ENCODE data around the gene FBLN1.
"Not testable (repeated sequence)": the region's sequence is repeated elsewhere in the genome, so short reads cannot be mapped to it uniquely, and the experiment has no call there.

FBLN1 gene

DNA sequence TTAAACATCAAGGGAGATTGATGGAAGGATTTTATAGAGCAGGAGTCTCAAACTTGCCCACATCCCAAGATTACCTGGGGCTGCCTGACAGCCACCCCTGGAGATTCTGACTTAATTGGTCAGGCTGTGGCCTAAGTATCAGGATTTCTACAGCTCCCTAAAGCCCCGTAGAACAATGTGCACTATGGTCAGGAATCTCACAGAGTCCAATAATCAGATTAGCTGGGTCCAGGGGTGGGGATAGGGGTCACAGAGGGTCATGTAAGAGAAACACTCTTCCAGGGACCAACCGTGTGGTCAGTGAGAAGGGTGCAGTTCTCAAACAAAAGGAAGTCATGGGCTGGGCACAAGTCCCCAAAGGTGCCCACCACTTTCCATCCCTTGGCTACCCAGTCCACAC is 20.5 kb upstream of the FBLN1 start:
- H3K4me3 Mint-ChIP-seq = no peak overlapping the region
- ATAC-seq (replicated peaks; ENCODE audit: extremely low read depth, poor library complexity, severe bottlenecking) = no peak
- no peak for DNase-seq (ENCODE audit: low spot score in 2 of 2)
- H3K27me3 Mint-ChIP-seq = peaks cover 50% of the 10 kb centered on the region
- H3K36me3 Mint-ChIP-seq (ENCODE audit: insufficient read depth) = no peaks in the 10 kb centered on the region
- H3K27ac Mint-ChIP-seq (ENCODE audit: low read depth) = no peak overlapping the region
- no peaks in the 10 kb centered on the region for H3K4me1 Mint-ChIP-seq
- no peaks in the 10 kb centered on the region for H3K9me3 Mint-ChIP-seq

DNA sequence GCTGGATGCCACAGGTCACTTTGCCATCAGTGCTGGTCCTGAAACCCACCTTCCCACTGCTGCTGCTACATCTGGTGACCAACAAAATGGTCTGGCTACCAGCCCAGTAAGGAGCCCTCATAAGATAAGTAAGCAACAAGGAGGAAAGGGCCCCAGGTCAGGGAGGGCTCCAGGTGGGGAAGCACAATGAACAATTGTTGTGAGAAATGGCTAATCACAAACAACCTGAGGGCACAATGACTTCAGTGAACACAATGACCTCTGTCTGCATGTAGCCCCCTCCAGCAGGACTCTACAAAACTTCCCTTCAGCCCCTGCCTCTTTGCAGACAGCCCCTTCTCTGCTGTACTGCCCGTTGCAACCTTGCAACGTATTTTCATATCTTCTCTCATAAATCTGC is 19.4 kb upstream of the FBLN1 start:
- Mint-ChIP-seq H3K27me3 (peaks cover 49% of the 10 kb centered on the region), H3K36me3 (ENCODE audit: insufficient read depth) (no peaks in the 10 kb centered on the region), H3K4me1 (no peaks in the 10 kb centered on the region)

DNA sequence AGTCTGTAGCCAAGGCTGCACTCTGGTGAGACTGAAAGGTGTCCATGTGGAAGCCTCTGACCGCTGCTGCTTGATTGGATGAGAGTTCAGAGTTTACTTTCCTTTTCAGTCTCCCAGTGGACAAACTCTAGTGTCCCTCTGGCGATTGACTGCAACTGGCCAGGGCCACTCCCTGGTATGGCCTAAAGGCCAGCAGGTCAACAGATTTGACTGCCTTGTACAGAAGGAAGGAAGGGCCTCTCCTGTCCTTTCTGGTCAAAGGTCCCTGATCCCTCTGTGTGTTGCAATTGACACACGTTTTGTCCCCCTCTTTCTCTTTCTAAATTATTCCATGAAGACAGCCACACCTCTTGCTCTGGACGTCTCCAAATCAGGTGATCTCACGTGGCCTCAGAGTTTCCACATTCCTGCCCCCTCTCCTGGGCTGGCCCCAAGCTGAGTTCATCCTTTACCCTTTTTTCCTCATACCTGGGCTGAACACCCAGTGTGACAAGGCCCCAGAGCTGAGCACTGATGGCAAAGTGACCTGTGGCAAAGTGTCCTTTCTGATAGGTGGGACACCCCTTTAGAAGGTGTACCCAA is 18.7 kb upstream of the FBLN1 start:
- peaks cover 54% of the 10 kb centered on the region for H3K27me3 Mint-ChIP-seq
- H3K27ac Mint-ChIP-seq (ENCODE audit: low read depth) = no peak overlapping the region
- DNase-seq (ENCODE audit: low spot score in 2 of 2) = no peak
- H3K4me1 Mint-ChIP-seq = no peaks in the 10 kb centered on the region
- H3K4me3 Mint-ChIP-seq = no peak overlapping the region
- H3K9me3 Mint-ChIP-seq = no peaks in the 10 kb centered on the region
- ATAC-seq (replicated peaks; ENCODE audit: extremely low read depth, poor library complexity, severe bottlenecking) = no peak
- no peaks in the 10 kb centered on the region for H3K36me3 Mint-ChIP-seq (ENCODE audit: insufficient read depth)

More for the DNA sequence above, 19.4 kb upstream of the FBLN1 start:
- ATAC-seq (replicated peaks; ENCODE audit: extremely low read depth, poor library complexity, severe bottlenecking) (no peak), DNase-seq (ENCODE audit: low spot score in 2 of 2) (no peak)
- H3K4me3 Mint-ChIP-seq = no peak overlapping the region
- H3K27ac Mint-ChIP-seq (ENCODE audit: low read depth) = no peak overlapping the region
- H3K9me3 Mint-ChIP-seq = no peaks in the 10 kb centered on the region

GRCh38 chr22:45484742-45485141 is 17.9 kb upstream of the FBLN1 start:
- DNase-seq (ENCODE audit: low spot score in 2 of 2) (no peak), ATAC-seq (replicated peaks; ENCODE audit: extremely low read depth, poor library complexity, severe bottlenecking) (no peak)
- Mint-ChIP-seq H3K4me3 (no peak overlapping the region), H3K27ac (ENCODE audit: low read depth) (no peak overlapping the region), H3K9me3 (no peaks in the 10 kb centered on the region), H3K27me3 (peaks cover 61% of the 10 kb centered on the region), H3K4me1 (no peaks in the 10 kb centered on the region), H3K36me3 (ENCODE audit: insufficient read depth) (no peaks in the 10 kb centered on the region)

DNA sequence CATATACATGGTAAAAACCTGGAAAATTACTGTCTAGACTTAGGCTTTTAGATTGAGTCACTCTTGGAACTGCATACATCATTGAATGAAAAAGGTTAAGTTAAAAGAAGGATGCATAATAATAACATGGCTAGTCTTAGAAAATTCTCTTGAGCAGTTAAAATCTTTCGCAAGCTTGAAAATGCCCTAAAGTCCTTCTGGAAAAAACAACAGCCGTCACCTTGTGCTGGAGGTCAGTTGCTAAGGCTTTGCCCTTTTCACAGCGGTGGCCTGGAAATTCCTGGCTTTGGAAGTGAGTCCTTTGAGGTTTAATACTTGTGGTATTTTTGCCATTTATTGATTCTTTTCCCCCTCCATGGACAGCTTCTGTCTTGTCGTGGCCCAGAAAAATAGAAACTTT is 17.4 kb upstream of the FBLN1 start:
- ATAC-seq (replicated peaks; ENCODE audit: extremely low read depth, poor library complexity, severe bottlenecking) (no peak), DNase-seq (ENCODE audit: low spot score in 2 of 2) (no peak)
- no peaks in the 10 kb centered on the region for H3K9me3 Mint-ChIP-seq
- H3K4me1 Mint-ChIP-seq = no peaks in the 10 kb centered on the region
- H3K27me3 Mint-ChIP-seq = peaks cover 66% of the 10 kb centered on the region
- H3K27ac Mint-ChIP-seq (ENCODE audit: low read depth) = no peak overlapping the region
- no peaks in the 10 kb centered on the region for H3K36me3 Mint-ChIP-seq (ENCODE audit: insufficient read depth)
- H3K4me3 Mint-ChIP-seq = no peak overlapping the region

DNA sequence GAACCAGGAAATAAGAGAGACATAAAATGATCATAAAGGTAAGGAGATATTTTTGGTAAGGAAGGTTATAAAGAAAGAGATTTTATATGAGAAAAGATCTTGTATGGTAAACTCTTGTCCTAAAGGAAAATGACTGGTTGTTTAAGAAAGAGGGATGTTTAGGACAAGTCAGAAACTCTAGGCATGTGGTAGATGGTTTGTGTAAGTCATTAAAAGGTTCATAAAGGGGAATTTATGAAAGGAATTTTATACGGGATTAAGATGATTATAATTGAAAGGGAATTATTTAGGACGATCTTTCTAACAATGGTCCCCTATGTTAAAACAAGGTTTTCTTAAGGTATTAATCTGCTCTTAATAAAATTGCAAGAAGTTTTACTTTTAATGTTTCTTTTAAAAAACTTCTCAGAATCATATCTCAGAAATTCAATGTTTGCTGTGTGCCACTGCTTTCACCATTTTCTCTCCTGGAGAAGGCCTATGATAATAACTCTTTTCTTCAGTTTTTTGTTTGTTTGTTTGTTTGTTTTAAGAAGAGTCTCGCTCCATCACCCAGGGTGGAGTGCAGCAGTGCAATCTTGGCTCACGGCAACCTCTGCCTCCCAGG is 13.8 kb upstream of the FBLN1 start:
- no peaks in the 10 kb centered on the region for H3K36me3 Mint-ChIP-seq (ENCODE audit: insufficient read depth)
- no peaks in the 10 kb centered on the region for H3K9me3 Mint-ChIP-seq
- H3K4me3 Mint-ChIP-seq = no peak overlapping the region
- no peak overlapping the region for H3K27ac Mint-ChIP-seq (ENCODE audit: low read depth)
- DNase-seq (ENCODE audit: low spot score in 2 of 2) (no peak), ATAC-seq (replicated peaks; ENCODE audit: extremely low read depth, poor library complexity, severe bottlenecking) (no peak)
- H3K4me1 Mint-ChIP-seq = no peaks in the 10 kb centered on the region
- peaks cover 80% of the 10 kb centered on the region for H3K27me3 Mint-ChIP-seq

- no peak overlapping the region for H3K4me3 Mint-ChIP-seq
- no peaks in the 10 kb centered on the region for H3K9me3 Mint-ChIP-seq
- DNase-seq (ENCODE audit: low spot score in 2 of 2) (no peak), ATAC-seq (replicated peaks; ENCODE audit: extremely low read depth, poor library complexity, severe bottlenecking) (no peak)
- H3K4me1 Mint-ChIP-seq = no peaks in the 10 kb centered on the region
- peaks cover 83% of the 10 kb centered on the region for H3K27me3 Mint-ChIP-seq
- no peaks in the 10 kb centered on the region for H3K36me3 Mint-ChIP-seq (ENCODE audit: insufficient read depth)
- H3K27ac Mint-ChIP-seq (ENCODE audit: low read depth) = no peak overlapping the region
These were observed 11.8 kb upstream of the FBLN1 start for GRCh38 chr22:45490836-45491235.

GRCh38 chr22:45491841-45492240 is 10.8 kb upstream of the FBLN1 start:
- Mint-ChIP-seq H3K36me3 (ENCODE audit: insufficient read depth) (no peaks in the 10 kb centered on the region), H3K27me3 (peaks cover 76% of the 10 kb centered on the region), H3K4me1 (no peaks in the 10 kb centered on the region), H3K4me3 (no peak overlapping the region), H3K27ac (ENCODE audit: low read depth) (no peak overlapping the region), H3K9me3 (no peaks in the 10 kb centered on the region)
- ATAC-seq (replicated peaks; ENCODE audit: extremely low read depth, poor library complexity, severe bottlenecking) (no peak), DNase-seq (ENCODE audit: low spot score in 2 of 2) (no peak)

GRCh38 chr22:45493286-45493771 is 9.4 kb upstream of the FBLN1 start:
- no peak overlapping the region for H3K4me3 Mint-ChIP-seq
- H3K27ac Mint-ChIP-seq (ENCODE audit: low read depth) = no peak overlapping the region
- H3K36me3 Mint-ChIP-seq (ENCODE audit: insufficient read depth) = no peaks in the 10 kb centered on the region
- no peaks in the 10 kb centered on the region for H3K9me3 Mint-ChIP-seq
- no peaks in the 10 kb centered on the region for H3K4me1 Mint-ChIP-seq
- peaks cover 68% of the 10 kb centered on the region for H3K27me3 Mint-ChIP-seq
- ATAC-seq (replicated peaks; ENCODE audit: extremely low read depth, poor library complexity, severe bottlenecking) (no peak), DNase-seq (ENCODE audit: low spot score in 2 of 2) (no peak)

DNA sequence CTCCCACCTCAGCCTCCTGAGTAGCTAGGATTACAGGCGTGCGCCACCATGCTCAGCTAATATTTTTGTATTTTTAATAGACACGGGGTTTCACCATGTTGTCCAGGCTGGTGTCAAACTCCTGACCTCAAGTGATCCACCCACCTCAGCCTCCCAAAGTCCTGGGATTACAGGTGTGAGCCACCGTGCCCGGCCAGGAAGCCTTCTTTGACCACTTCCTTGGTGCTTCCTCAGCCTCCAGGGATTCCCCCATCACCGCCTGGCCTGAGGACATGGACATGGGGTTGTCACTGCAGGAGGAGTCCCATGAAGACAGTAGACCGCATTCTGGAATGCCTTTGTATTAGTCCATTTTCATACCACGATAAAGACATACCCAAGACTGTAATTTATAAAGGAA is 8.4 kb upstream of the FBLN1 start:
- H3K4me3 Mint-ChIP-seq; DNase-seq (ENCODE audit: low spot score in 2 of 2); H3K4me1 Mint-ChIP-seq; H3K9me3 Mint-ChIP-seq; H3K36me3 Mint-ChIP-seq (ENCODE audit: insufficient read depth); H3K27ac Mint-ChIP-seq (ENCODE audit: low read depth); ATAC-seq (replicated peaks; ENCODE audit: extremely low read depth, poor library complexity, severe bottlenecking): not testable (repeated sequence)
- H3K27me3 Mint-ChIP-seq = peaks cover 63% of the 10 kb centered on the region

DNA sequence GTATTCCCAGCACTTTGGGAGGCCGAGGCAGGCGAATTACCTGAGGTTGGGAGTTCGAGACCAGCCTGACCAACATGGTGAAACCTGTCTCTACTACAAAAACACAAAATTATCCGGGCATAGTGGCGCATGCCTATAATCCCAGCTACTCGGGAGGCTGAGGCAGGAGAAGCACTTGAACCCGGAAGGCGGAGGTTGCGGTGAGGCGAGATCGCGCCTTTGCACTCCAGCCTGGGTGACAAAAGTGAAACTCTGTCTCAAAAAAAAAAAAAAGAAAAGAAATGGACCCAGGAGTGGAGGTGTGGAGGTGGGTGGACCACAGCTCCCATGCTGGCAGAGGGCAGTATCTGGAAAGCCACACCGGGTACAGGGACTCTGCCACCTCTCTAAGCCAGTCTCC is 7.1 kb upstream of the FBLN1 start:
- H3K4me3 Mint-ChIP-seq; H3K4me1 Mint-ChIP-seq; ATAC-seq (replicated peaks; ENCODE audit: extremely low read depth, poor library complexity, severe bottlenecking); H3K36me3 Mint-ChIP-seq (ENCODE audit: insufficient read depth); DNase-seq (ENCODE audit: low spot score in 2 of 2); H3K27ac Mint-ChIP-seq (ENCODE audit: low read depth); H3K9me3 Mint-ChIP-seq: not testable (repeated sequence)
- H3K27me3 Mint-ChIP-seq = peaks cover 60% of the 10 kb centered on the region

DNA sequence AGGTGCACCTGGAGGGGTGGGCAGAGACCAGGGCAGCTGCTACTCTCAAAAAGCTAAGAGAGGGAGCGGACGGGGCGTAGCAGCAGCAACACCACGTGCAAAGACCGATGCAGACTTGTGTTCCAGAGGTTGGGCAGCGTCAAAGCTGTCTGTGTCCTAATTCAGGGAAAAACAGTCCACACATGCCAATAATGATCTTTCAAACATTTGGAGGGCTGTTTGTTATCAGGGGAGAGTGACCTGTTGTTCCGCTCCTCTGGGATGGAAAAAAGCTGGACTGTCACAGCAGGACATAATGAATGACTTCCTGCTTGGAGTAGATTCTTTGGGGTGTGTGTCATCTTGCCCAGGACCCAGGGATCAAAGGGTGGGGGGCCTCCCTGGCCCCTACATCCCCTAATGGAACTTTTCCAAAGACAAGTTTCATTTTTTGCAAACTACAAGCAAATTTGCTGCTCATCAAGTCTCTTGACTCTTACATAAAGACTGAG is 6.2 kb upstream of the FBLN1 start:
- Mint-ChIP-seq H3K4me1 (no peaks in the 10 kb centered on the region), H3K4me3 (no peak overlapping the region), H3K27me3 (peaks cover 60% of the 10 kb centered on the region), H3K9me3 (no peaks in the 10 kb centered on the region), H3K27ac (ENCODE audit: low read depth) (no peak overlapping the region), H3K36me3 (ENCODE audit: insufficient read depth) (peaks cover 2% of the 10 kb centered on the region)
- ATAC-seq (replicated peaks; ENCODE audit: extremely low read depth, poor library complexity, severe bottlenecking) (no peak), DNase-seq (ENCODE audit: low spot score in 2 of 2) (no peak)

DNA sequence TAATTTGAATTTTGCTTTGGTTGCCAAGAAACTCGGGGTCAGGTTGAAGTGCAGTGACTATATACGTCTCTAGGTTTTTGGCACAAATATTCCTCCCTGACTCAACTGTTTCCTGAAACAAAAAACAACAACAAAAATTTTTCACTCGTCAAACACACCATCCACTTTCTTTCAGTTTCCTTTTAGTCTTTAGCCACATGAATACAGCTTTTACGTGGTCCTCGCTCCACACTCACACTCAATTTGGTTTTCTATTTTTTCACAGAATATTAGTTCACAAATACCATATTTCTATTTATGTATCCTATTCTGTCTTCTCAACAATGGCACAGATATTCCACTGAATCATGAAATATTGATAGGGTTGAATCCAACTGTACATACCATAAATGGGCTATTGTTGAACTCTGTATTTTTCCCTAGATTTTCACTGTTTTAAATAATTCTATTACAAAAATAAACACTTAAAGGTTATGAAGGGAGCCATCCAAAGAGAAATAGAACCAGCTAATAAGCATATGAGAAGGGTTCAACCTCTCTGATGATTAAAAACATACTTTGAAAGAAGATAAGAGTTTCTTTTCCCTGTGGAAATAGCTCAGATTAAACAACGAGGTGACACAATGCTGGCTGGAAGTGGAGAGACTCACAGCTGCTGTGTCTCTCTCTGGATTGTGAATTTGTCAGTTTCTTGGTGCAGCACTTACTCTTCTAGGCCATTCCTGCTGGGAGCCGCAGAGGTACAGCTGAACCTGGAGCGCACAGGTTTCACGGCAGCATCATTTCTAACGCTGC is 5.1 kb upstream of the FBLN1 start:
- ATAC-seq (replicated peaks; ENCODE audit: extremely low read depth, poor library complexity, severe bottlenecking) = no peak

More for the DNA sequence above, 5.1 kb upstream of the FBLN1 start:
- no peak overlapping the region for H3K4me3 Mint-ChIP-seq
- H3K4me1 Mint-ChIP-seq = no peaks in the 10 kb centered on the region
- peaks cover 55% of the 10 kb centered on the region for H3K27me3 Mint-ChIP-seq
- peaks cover 2% of the 10 kb centered on the region for H3K36me3 Mint-ChIP-seq (ENCODE audit: insufficient read depth)
- H3K27ac Mint-ChIP-seq (ENCODE audit: low read depth) = no peak overlapping the region
- no peaks in the 10 kb centered on the region for H3K9me3 Mint-ChIP-seq
- no peak for DNase-seq (ENCODE audit: low spot score in 2 of 2)

Data from central memory CD8-positive, alpha-beta T cell (primary cell).